GM19395 (cell line): Measurements from ENCODE around the gene ZNF879.

Experiments used
- ATAC-seq: cut with Tn5 transposase; IDR thresholded peaks from one replicate; pipeline ENCODE4 v1.9.1; 2021; ENCODE audit warnings: mild to moderate bottlenecking, moderate library complexity; ENCODE audit not compliant: unreplicated experiment

ZNF879 gene

DNA sequence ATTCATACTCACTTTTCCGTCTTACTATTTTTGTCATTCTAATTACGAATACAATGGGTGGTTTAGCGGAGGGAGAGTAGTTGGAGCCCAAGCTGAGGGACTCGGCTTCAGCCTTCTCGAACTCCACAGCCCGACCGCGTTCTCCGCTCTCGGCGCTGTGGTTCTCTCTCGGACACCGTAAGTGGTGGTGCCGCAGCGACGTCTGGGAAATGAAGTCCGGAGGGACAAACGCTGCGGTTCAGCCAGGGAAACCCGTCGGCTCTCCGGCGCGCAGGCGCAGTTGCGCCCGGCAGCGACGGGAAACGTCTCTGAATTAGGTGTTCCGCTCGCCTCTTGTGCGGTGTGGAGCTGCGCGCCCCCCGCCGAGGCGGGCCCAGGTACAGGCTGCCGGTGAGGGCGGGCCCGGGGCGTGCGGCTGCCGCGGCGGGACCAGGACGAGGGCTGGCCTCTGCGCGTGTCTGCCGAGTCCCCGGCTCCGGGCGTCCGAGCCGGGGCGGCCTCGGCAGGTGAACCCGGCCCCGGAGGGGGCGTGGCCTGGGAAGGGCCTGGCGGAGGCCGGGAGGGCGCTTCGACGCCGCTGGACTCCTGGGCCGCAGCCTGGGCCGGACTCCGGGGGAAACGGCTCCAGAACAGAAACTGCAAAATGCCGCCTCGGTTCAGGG is at the start of gene ZNF879:
Gene ZNF879 (plus strand): TSS at position 277 of the 662 bp plus-strand sequence. CDS start 1,201 bp downstream, outside the sequence.
- ATAC-seq = peak; percentile 90

DNA sequence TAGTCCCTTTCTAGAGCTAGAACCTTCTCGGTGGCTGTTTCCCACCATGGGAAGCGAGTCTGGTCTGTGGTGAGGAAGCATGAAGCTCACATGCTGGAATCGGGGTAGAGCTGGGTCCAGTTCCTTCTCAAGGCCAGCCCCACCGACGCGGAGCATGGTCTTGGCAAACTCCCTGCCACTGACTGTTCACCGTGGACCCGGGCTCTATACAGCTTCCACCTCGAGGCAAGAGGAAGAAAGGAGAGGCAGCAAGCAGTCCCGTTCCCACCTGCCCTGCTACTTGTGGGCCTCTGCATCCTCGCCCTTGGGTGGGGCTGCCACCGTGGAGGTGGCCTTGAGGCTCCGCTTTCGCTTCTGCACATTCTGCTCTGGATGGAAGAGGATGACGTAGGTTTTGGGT is 42.2 kb upstream of the ZNF879 start:
- ATAC-seq = no peak

DNA sequence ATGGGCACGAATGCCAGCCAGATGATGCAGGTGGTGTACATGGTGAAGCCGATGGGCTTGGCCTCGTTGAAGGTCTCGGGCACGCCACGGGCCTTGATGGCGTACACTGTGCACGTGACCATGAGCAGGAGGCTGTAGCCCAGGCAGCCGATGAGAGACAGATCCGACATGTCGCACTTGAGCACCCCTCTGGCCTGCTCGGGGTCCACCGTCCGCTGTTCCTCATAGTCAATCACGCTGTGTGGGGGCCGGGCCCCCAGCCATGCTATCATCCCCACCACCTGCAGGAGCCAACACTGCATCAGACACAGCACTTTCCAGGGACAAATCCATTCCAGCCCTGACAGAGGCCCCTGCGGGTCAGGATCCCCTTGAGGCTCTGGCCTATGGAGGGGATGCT is 40.7 kb upstream of the ZNF879 start:
- no peak for ATAC-seq

DNA sequence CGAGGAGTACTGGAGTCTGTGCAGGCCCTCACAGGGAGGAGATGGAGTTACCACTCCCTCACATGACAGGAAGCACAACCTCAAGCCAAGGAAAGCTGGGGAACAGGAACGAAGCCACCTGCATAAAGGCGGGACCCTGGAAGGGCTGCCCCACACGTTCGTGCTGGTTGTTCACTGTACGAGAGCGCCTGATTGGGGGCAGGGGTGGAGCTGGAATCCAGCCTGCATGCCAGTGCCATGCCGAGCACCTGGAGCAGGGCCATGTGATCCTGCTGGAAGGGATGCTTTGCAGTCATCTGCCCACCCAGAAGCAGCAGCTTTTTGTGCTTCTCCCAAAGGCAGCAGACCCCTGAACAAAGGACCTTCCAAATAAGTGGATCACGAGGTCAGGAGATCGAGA is 39.9 kb upstream of the ZNF879 start:
- ATAC-seq = no peak

- no peak for ATAC-seq
Measured at GRCh38 chr5:178984145-178985072, 39.2 kb upstream of the ZNF879 start.

- no peak for ATAC-seq
Measured at GRCh38 chr5:178986326-178986960, 37.2 kb upstream of the ZNF879 start.

GRCh38 chr5:178988436-178989220 is 35.0 kb upstream of the ZNF879 start:
- no peak for ATAC-seq

GRCh38 chr5:178989311-178989710 is 34.3 kb upstream of the ZNF879 start:
- ATAC-seq = no peak

DNA sequence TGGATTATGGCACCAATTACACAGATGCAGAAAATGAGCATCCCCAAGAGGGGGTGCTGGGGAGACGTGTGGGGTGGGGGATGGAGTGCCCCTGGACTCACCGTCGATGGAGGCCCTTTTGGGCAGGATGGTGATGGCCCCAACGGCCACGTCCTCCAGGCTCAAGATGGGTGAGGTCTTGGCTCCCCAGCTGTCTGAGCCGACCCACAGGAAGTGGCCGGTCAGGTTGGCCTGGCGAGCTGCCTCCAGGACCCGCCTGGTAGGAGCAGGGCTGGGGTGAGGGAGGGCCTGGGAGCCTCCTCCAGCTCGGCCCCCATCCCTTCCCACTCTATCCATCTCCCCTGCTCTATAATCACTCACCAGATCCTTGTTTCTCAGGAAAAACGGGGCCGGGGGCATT is 33.1 kb upstream of the ZNF879 start:
- no peak for ATAC-seq

- no peak for ATAC-seq
Measured at GRCh38 chr5:178991190-178992145, 32.1 kb upstream of the ZNF879 start.

GRCh38 chr5:178992291-178992895 is 31.2 kb upstream of the ZNF879 start:
- ATAC-seq = no peak

DNA sequence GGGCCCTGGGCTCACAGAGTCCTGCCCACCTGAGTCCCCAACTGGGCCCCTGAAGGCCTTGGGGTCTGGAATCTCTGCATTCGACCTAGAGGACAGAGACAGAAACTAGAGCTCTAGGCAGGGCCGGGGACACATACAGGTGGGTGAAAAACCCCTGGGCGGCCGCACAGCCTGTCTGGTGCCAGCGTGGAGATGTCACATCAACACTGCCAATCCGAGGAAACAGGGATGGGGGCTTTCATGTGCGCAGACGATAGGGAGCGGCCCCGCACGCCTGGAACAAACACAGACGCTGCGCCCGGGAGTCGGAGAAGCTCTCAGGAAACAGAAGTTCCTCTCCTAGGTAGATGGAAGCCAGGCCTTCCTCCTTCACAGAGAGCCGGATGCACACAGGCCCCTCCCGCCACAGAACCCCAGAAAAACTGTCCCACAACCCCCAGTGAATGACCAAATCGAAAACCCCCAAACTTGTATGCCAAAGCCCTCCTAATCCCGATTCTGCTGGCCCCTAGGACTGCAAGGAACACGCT is 30.3 kb upstream of the ZNF879 start:
- no peak for ATAC-seq

DNA sequence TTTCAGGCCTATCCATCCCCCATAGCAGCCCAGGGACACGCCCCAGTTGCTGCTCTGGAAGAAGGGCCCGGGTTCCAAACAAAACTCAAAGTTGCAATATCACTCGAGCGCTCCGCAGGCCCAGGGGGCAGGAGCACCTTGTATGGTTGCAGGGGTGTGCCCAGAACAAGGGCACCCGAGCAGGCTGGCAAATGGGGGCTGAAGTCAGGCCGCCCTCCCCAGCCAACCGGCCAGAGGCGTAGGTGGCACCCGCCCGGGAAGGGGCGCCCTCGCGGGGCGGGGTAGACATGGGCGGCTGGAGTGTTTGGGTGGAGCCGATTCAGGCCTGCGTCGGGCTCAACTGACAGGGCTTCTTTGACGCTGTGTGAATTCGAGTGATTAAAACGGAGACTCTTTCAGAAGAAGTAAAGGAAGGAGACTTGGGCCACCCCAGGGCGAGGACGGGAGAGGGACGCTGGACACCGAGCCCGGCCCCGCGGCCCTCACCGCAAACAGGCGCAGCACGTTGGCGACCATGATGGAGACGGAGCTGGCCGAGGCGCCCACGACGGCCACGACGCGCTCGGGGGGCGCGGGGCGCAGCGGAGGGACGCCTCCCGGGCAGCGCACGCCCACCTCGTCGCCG is 29.5 kb upstream of the ZNF879 start:
- ATAC-seq = no peak

DNA sequence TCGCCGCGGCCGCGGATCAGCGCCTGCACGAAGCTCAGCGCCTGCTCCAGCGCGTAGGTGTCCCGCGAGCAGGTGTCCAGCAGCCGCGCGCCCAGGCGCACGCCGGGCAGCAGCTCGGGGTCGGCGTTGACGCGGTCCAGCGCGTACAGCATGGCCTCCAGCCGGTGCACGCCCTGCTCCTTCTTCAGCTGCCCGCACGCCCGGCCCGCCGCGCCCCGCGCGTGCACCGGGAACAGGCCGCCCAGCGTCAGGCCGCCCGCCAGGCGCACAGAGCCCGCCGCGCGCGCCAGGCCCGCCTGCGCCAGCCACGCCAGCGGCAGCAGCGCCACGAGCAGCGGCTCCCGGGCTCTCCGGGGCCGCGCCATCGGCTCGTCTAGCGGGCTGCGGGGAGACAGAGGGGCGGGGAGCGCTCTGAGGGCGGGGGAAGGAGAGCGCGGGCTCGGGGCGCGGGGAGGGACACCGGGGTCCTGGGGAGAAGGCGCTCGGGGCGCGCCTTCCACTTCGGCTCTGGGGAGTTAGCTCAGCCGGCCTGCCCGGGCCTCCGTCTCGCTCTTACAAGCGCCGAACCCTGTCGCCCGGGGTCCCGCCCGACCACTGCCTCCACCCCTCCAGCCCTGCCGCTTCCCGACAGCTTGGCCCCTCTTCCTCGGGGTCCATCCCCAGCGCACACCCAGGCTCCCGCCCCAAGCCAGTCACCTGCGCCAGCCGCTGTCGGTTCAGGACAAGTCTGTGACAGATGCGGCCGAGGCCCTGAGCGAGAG is 28.8 kb upstream of the ZNF879 start, which contains the start of gene GRM6:
Gene GRM6 (minus strand): TSS at position 741 of the 761 bp plus-strand sequence. CDS start 376 bp downstream, at position 365.
- ATAC-seq = no peak

DNA sequence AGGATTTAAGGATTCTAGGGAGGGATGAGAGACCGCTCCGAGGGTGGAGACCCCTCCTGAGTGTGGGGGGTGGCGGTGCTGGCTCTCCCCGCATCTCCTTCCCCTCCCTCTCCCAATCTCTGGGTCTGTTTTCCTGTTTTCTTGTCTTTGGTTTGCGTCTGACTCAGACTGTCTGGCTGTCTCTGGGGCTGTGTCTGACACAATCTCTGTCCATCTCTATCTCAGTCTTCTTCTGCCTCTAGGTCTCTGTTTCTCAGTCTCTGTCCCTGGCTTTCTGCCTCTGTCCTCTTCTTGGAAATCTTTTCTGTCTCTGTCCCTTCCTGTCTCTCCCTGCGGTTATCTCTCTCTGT is 28.3 kb upstream of the ZNF879 start:
- no peak for ATAC-seq

GRCh38 chr5:178996156-178996555 is 27.4 kb upstream of the ZNF879 start:
- no peak for ATAC-seq

- no peak for ATAC-seq
Measured at GRCh38 chr5:178997191-178997590, 26.4 kb upstream of the ZNF879 start.

DNA sequence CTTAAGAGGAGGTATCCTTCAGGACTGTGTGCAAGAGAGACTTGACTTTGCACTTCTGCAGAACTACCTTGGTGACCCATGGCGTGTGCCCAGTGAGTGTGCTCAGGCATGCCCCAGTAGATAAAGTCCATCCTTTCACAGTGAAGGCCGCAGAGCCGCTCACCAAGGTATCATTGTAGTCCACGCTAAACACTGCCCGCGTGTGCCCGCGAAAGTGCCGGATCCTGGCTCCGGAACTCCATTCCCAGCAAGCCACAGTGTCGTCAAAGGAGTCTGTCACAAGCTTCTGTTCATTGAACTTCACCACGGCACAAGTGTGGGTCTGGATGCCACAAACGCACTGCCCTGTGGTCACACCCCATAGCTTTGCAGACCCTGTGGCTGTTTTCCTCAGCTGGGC is 25.2 kb upstream of the ZNF879 start:
- ATAC-seq = no peak
